ENCODE results near the gene TNNI3.

GRCh38 chr19:55198651-55199050 lies 41.1 kb upstream of the TNNI3 start:
- TF ChIP-seq POLR2A (IDR thresholded peaks at IDR 0.05; ENCODE audit: low read depth, low read length) (no peak), MYC (IDR thresholded peaks at IDR 0.05; ENCODE audit: insufficient read depth, insufficient read length, insufficient replicate concordance, low read length, severe bottlenecking) (no peak), BHLHE40 (IDR thresholded peaks at IDR 0.05; ENCODE audit: borderline replicate concordance in 1 of 2, low read depth in 2 of 2, low read length in 1 of 2) (no peak), RCOR1 (conservative IDR thresholded peaks at IDR 0.05; ENCODE audit: low read depth, low read length) (no peak), POLR2AphosphoS5 (IDR thresholded peaks at IDR 0.05; ENCODE audit: low read length) (no peak), MXI1 (IDR thresholded peaks at IDR 0.05; ENCODE audit: low read depth, low read length) (no peak), TAF1 (IDR thresholded peaks at IDR 0.05; ENCODE audit: borderline replicate concordance, low read depth, low read length) (no peak)
- TF ChIP-seq, protein P1, sequence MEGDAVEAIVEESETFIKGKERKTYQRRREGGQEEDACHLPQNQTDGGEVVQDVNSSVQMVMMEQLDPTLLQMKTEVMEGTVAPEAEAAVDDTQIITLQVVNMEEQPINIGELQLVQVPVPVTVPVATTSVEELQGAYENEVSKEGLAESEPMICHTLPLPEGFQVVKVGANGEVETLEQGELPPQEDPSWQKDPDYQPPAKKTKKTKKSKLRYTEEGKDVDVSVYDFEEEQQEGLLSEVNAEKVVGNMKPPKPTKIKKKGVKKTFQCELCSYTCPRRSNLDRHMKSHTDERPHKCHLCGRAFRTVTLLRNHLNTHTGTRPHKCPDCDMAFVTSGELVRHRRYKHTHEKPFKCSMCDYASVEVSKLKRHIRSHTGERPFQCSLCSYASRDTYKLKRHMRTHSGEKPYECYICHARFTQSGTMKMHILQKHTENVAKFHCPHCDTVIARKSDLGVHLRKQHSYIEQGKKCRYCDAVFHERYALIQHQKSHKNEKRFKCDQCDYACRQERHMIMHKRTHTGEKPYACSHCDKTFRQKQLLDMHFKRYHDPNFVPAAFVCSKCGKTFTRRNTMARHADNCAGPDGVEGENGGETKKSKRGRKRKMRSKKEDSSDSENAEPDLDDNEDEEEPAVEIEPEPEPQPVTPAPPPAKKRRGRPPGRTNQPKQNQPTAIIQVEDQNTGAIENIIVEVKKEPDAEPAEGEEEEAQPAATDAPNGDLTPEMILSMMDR (IDR thresholded peaks at IDR 0.05 in 2 of 3, conservative IDR thresholded peaks at IDR 0.05 in 1 of 3; ENCODE audit: control insufficient read depth in 2 of 3, extremely low read depth in 1 of 3, insufficient read depth in 1 of 3, low read depth in 3 of 3, low read length in 3 of 3), result no peak
- TF ChIP-seq, protein P2, sequence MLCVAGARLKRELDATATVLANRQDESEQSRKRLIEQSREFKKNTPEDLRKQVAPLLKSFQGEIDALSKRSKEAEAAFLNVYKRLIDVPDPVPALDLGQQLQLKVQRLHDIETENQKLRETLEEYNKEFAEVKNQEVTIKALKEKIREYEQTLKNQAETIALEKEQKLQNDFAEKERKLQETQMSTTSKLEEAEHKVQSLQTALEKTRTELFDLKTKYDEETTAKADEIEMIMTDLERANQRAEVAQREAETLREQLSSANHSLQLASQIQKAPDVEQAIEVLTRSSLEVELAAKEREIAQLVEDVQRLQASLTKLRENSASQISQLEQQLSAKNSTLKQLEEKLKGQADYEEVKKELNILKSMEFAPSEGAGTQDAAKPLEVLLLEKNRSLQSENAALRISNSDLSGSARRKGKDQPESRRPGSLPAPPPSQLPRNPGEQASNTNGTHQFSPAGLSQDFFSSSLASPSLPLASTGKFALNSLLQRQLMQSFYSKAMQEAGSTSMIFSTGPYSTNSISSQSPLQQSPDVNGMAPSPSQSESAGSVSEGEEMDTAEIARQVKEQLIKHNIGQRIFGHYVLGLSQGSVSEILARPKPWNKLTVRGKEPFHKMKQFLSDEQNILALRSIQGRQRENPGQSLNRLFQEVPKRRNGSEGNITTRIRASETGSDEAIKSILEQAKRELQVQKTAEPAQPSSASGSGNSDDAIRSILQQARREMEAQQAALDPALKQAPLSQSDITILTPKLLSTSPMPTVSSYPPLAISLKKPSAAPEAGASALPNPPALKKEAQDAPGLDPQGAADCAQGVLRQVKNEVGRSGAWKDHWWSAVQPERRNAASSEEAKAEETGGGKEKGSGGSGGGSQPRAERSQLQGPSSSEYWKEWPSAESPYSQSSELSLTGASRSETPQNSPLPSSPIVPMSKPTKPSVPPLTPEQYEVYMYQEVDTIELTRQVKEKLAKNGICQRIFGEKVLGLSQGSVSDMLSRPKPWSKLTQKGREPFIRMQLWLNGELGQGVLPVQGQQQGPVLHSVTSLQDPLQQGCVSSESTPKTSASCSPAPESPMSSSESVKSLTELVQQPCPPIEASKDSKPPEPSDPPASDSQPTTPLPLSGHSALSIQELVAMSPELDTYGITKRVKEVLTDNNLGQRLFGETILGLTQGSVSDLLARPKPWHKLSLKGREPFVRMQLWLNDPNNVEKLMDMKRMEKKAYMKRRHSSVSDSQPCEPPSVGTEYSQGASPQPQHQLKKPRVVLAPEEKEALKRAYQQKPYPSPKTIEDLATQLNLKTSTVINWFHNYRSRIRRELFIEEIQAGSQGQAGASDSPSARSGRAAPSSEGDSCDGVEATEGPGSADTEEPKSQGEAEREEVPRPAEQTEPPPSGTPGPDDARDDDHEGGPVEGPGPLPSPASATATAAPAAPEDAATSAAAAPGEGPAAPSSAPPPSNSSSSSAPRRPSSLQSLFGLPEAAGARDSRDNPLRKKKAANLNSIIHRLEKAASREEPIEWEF (IDR thresholded peaks at IDR 0.05; ENCODE audit: insufficient replicate concordance, low read depth, low read length), result no peak

Data from GM12878 (cell line).